Measurements from ENCODE around the gene CCNY.
A peak's percentile ranks its signal among the peaks of the same experiment; 100 is the strongest.

CCNY gene

DNA sequence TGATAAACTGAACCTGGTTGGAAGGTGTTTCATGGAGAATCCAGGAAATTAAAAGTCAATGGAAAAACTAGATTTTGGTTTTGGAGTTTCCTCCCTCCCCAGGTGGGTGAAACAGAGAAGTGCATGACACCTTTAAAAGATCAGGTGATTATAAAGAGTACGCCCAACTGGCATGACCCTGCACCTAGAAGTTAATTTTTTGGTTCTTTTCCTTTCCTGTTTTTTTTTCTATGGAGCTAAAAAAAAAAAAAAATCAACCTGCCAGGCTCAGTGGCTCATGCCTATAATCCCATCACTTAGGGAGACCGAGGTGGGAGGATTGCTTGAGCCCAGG is 276.8 kb downstream of the CCNY start:
- Histone ChIP-seq H3K4ac (ENCODE audit: low read depth in 1 of 2, low read length in 2 of 2) (no peak overlapping the region), H3K36me3 (ENCODE audit: control insufficient read depth in 1 of 2, insufficient read depth in 2 of 2, low read depth in 1 of 2, low read length in 2 of 2) (no peaks in the 10 kb centered on the region), H3K27me3 (ENCODE audit: control insufficient read depth in 1 of 2, insufficient read depth in 1 of 2, low read length in 2 of 2) (peaks cover 5 to 46% of the 10 kb centered on the region in 2 experiments), H2BK12ac (ENCODE audit: low read length in 2 of 2) (no peak overlapping the region), H4K91ac (ENCODE audit: low read length) (no peak overlapping the region), H3K18ac (ENCODE audit: low read depth in 1 of 2, low read length in 2 of 2) (no peak overlapping the region), H2AK5ac (ENCODE audit: low read length, severe bottlenecking) (no peak overlapping the region), H2AFZ (ENCODE audit: low read depth, low read length) (no peak overlapping the region), H3K23ac (ENCODE audit: low read length in 2 of 2) (no peak overlapping the region), H3K4me1 (ENCODE audit: control insufficient read depth, insufficient read depth, low read depth, low read length) (no peaks in the 10 kb centered on the region), H2BK120ac (ENCODE audit: low read depth, low read length) (no peak overlapping the region), H3K27ac (ENCODE audit: low read length, poor library complexity, severe bottlenecking) (no peak overlapping the region), H3K4me3 (ENCODE audit: insufficient read depth in 1 of 2, low read depth in 1 of 2, low read length in 2 of 2) (no peak overlapping the region), H3K9ac (ENCODE audit: low read length) (no peak overlapping the region), H4K8ac (ENCODE audit: low read length) (no peak overlapping the region), H3K79me1 (replicated peaks; ENCODE audit: low read length, poor library complexity, severe bottlenecking) (no peaks in the 10 kb centered on the region), H3K9me3 (ENCODE audit: control insufficient read depth, low read length) (peaks cover 5% of the 10 kb centered on the region), H3K4me2 (ENCODE audit: low read length, poor library complexity, severe bottlenecking) (no peak overlapping the region), H2BK15ac (ENCODE audit: low read depth, poor library complexity, severe bottlenecking) (no peak overlapping the region), H3K14ac (ENCODE audit: low read length in 2 of 2) (no peak overlapping the region), H2BK5ac (ENCODE audit: low read depth, low read length, poor library complexity, severe bottlenecking) (no peak overlapping the region)
- no peak for DNase-seq
- 100% methylated on average over 1 of the region's 2 CpGs for WGBS

DNA sequence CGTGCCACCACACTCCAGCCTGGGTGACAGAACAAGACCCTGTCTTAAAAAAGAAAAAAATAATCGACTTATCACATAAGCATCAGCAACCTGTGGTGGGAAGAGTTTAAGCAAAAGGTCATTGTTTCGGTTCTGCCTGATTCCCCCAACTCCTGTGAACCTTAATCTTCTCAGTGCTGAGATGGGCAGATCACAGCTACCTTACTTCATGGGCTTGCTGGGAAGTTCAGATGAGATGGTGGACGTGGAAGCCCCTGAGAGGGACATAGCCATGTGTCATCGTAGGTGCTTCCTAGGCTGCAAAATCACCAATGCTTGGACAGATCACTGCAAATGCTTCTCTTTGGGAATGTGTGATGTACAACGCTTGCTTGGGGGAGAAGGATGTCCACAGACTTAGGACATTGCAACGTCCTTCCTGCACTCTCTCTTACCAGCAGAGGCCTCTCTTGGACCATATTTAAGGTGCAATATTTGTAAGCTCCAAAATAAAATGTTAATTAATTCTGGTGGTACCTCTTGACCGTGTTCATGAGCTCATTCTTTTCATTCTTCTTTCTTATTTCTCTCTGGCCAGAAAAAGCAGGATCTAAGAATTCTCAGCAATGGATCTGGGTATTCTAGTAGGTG is 277.4 kb downstream of the CCNY start:
- Histone ChIP-seq H2BK120ac (ENCODE audit: low read depth, low read length) (no peak overlapping the region), H3K9ac (ENCODE audit: low read length) (no peak overlapping the region), H3K4me1 (ENCODE audit: control insufficient read depth, insufficient read depth, low read depth, low read length) (no peaks in the 10 kb centered on the region), H3K14ac (ENCODE audit: low read length in 2 of 2) (no peak overlapping the region), H2BK15ac (ENCODE audit: low read depth, poor library complexity, severe bottlenecking) (no peak overlapping the region), H3K4ac (ENCODE audit: low read depth in 1 of 2, low read length in 2 of 2) (no peak overlapping the region), H2AFZ (ENCODE audit: low read depth, low read length) (no peak overlapping the region), H2BK5ac (ENCODE audit: low read depth, low read length, poor library complexity, severe bottlenecking) (no peak overlapping the region), H3K23ac (ENCODE audit: low read length in 2 of 2) (no peak overlapping the region), H3K18ac (ENCODE audit: low read depth in 1 of 2, low read length in 2 of 2) (no peak overlapping the region), H4K91ac (ENCODE audit: low read length) (no peak overlapping the region), H3K36me3 (ENCODE audit: control insufficient read depth in 1 of 2, insufficient read depth in 2 of 2, low read depth in 1 of 2, low read length in 2 of 2) (no peaks in the 10 kb centered on the region), H3K9me3 (ENCODE audit: control insufficient read depth, low read length) (peaks cover 5% of the 10 kb centered on the region), H3K4me2 (ENCODE audit: low read length, poor library complexity, severe bottlenecking) (no peak overlapping the region), H2BK12ac (ENCODE audit: low read length in 2 of 2) (no peak overlapping the region), H3K4me3 (ENCODE audit: insufficient read depth in 1 of 2, low read depth in 1 of 2, low read length in 2 of 2) (no peak overlapping the region), H2AK5ac (ENCODE audit: low read length, severe bottlenecking) (no peak overlapping the region), H3K27ac (ENCODE audit: low read length, poor library complexity, severe bottlenecking) (no peak overlapping the region), H3K27me3 (ENCODE audit: control insufficient read depth in 1 of 2, insufficient read depth in 1 of 2, low read length in 2 of 2) (peaks cover 5 to 42% of the 10 kb centered on the region in 2 experiments), H3K79me1 (replicated peaks; ENCODE audit: low read length, poor library complexity, severe bottlenecking) (no peaks in the 10 kb centered on the region), H4K8ac (ENCODE audit: low read length) (no peak overlapping the region)
- DNase-seq, result peak; percentile 59
- 68% methylated on average over 6 of the region's 8 CpGs for WGBS

DNA sequence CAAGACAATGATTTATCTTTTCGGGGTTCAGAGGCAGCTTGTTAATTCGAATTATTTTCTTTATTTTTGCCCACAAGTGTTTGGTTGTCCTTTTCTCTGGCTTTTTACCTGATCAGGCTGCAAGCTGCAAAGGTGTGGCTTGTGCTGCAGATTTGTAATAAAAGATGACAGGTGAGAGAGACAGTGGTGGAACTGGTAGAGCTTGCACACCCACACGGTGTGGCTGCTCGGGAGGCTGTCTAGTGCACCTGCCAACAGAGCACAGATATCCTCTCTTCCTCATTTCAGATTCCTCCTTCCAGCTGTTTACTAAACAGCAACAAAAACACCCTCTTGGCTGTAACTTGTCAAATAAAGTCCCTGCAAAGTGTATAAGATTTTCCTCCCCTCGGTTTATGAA is 278.0 kb downstream of the CCNY start:
- H3K79me1 ChIP-seq (replicated peaks; ENCODE audit: low read length, poor library complexity, severe bottlenecking), result no peaks in the 10 kb centered on the region
- no peak overlapping the region for H2AK5ac ChIP-seq (ENCODE audit: low read length, severe bottlenecking)
- H3K4me2 ChIP-seq (ENCODE audit: low read length, poor library complexity, severe bottlenecking), result no peak overlapping the region
- no peak overlapping the region for H3K14ac ChIP-seq (ENCODE audit: low read length in 2 of 2)
- H3K4ac ChIP-seq (ENCODE audit: low read depth in 1 of 2, low read length in 2 of 2), result no peak overlapping the region
- peaks cover 5 to 36% of the 10 kb centered on the region in 2 experiments for H3K27me3 ChIP-seq (ENCODE audit: control insufficient read depth in 1 of 2, insufficient read depth in 1 of 2, low read length in 2 of 2)
- no peak overlapping the region for H2AFZ ChIP-seq (ENCODE audit: low read depth, low read length)
- H2BK5ac ChIP-seq (ENCODE audit: low read depth, low read length, poor library complexity, severe bottlenecking), result no peak overlapping the region
- no peaks in the 10 kb centered on the region for H3K4me1 ChIP-seq (ENCODE audit: control insufficient read depth, insufficient read depth, low read depth, low read length)
- 77% methylated on average over 4 of the region's 5 CpGs for WGBS
- H3K27ac ChIP-seq (ENCODE audit: low read length, poor library complexity, severe bottlenecking), result no peak overlapping the region
- H3K9ac ChIP-seq (ENCODE audit: low read length), result no peak overlapping the region
- H2BK120ac ChIP-seq (ENCODE audit: low read depth, low read length), result no peak overlapping the region
- H4K91ac ChIP-seq (ENCODE audit: low read length), result no peak overlapping the region
- H4K8ac ChIP-seq (ENCODE audit: low read length), result no peak overlapping the region
- H3K9me3 ChIP-seq (ENCODE audit: control insufficient read depth, low read length), result peaks cover 5% of the 10 kb centered on the region
- H2BK15ac ChIP-seq (ENCODE audit: low read depth, poor library complexity, severe bottlenecking), result no peak overlapping the region
- no peak overlapping the region for H2BK12ac ChIP-seq (ENCODE audit: low read length in 2 of 2)
- H3K36me3 ChIP-seq (ENCODE audit: control insufficient read depth in 1 of 2, insufficient read depth in 2 of 2, low read depth in 1 of 2, low read length in 2 of 2), result no peaks in the 10 kb centered on the region
- DNase-seq, result no peak
- H3K4me3 ChIP-seq (ENCODE audit: insufficient read depth in 1 of 2, low read depth in 1 of 2, low read length in 2 of 2), result no peak overlapping the region
- no peak overlapping the region for H3K23ac ChIP-seq (ENCODE audit: low read length in 2 of 2)
- no peak overlapping the region for H3K18ac ChIP-seq (ENCODE audit: low read depth in 1 of 2, low read length in 2 of 2)
